ENCODE measurements around the gene RPL13.

DNA sequence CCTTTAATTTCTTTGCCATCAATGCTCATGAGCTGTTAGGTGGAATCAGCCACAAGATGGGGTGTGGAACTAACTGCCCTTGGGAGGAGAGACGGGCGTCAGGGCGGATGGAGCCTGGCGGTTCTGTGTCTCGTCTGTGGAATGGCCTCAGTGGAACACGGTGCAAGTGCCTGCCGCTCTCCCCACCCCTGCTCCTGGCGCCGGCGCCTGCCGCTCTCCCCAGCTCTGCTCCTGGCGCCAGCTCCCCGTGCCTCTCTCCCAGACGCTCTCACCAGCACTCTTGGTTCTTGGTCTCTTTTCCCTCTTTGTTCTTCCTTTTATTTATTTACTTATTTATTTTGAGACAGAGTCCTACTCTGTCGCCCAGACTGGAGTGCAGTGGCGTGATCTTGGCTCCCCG, 13.2 kb upstream of the RPL13 start:
- TF ChIP-seq, protein P1, sequence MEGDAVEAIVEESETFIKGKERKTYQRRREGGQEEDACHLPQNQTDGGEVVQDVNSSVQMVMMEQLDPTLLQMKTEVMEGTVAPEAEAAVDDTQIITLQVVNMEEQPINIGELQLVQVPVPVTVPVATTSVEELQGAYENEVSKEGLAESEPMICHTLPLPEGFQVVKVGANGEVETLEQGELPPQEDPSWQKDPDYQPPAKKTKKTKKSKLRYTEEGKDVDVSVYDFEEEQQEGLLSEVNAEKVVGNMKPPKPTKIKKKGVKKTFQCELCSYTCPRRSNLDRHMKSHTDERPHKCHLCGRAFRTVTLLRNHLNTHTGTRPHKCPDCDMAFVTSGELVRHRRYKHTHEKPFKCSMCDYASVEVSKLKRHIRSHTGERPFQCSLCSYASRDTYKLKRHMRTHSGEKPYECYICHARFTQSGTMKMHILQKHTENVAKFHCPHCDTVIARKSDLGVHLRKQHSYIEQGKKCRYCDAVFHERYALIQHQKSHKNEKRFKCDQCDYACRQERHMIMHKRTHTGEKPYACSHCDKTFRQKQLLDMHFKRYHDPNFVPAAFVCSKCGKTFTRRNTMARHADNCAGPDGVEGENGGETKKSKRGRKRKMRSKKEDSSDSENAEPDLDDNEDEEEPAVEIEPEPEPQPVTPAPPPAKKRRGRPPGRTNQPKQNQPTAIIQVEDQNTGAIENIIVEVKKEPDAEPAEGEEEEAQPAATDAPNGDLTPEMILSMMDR (IDR thresholded peaks at IDR 0.05; ENCODE audit: control extremely low read depth in 1 of 3, insufficient read depth in 1 of 3, low read depth in 1 of 3, low read length in 3 of 3), result no peak
- TF ChIP-seq POLR2A (IDR thresholded peaks at IDR 0.05; ENCODE audit: control extremely low read depth in 1 of 2, low read depth in 2 of 2, low read length in 2 of 2), result no peak
- no peak for TF ChIP-seq MAFK (IDR thresholded peaks at IDR 0.05; ENCODE audit: low read depth, low read length)

Data from H1 (cell line).